GM12878 (cell line): ENCODE measurements around the gene CFAP99. TPM values are rescaled to one million over a fixed set of nuclear protein-coding genes. Genes with fewer than 3 reads are reported as not detected.

Experiments used
- ATAC-seq: fragments of 200-7000 bp; cut with Tn5 transposase; 3 replicates; pipeline ENCODE4 v1.9.1; 2020; ENCODE audit warnings: mild to moderate bottlenecking, moderate library complexity
- BruUV-seq: library from RNA; stranded (reverse); fragments of 400-500 nt; replicated peaks from 2 replicates; lab custom pipeline; 2021; lab: Mats Ljungman, UMichigan
- CTCF ChIA-PET: fragments of 300-600 bp; sonication (Branson Sonifier 250); formaldehyde crosslinking; extraction: SDS; loops from one replicate; lab custom pipeline; 2021; ENCODE audit warnings: inconsistent platforms; lab: Yijun Ruan, JAX
- POLR2A ChIA-PET: fragments of 350-600 bp; formaldehyde crosslinking; extraction: SDS; loops from one replicate; lab custom pipeline; 2021; ENCODE audit warnings: inconsistent platforms; lab: Charles Lee
- RAD21 ChIA-PET: fragments of 300-600 bp; sonication (Branson Sonifier 250); formaldehyde crosslinking; loops from one replicate; lab custom pipeline; 2023; ENCODE audit warnings: antibody characterized with exemption; ENCODE audit not compliant: unreplicated experiment; lab: Charles Lee
- SMC1A ChIA-PET: fragments of 300-600 bp; sonication (Branson Sonifier 250); formaldehyde crosslinking; loops from one replicate; lab custom pipeline; 2023; ENCODE audit not compliant: unreplicated experiment, uncharacterized antibody; lab: Charles Lee
- DNase-seq: peaks from one replicate; pipeline ENCODE4 v3.0.0-alpha.2; 2011; ENCODE audit warnings: low read depth, low spot score
- FAIRE-seq: peaks from 3 replicates; lab custom pipeline; 2011; peaks lifted over from hg19 to GRCh38; lab: Jason Lieb, UNC
- H2AFZ ChIP-seq: 2 replicates; pipeline ENCODE4 v1.6.0; 2011; ENCODE audit warnings: low read depth, low read length, control low read depth; ENCODE audit not compliant: control insufficient read depth
- H3K27ac ChIP-seq: 2 replicates; pipeline ENCODE4 v1.5.1; 2011; ENCODE audit warnings: control low read depth; ENCODE audit not compliant: control insufficient read depth, insufficient read depth
- H3K27me3 ChIP-seq, 2 experiments: replicated peaks in 1 of 2; 2 replicates each; pipeline versions ENCODE4 v1.6.0 to v1.6.1; 2011; ENCODE audit warnings: low read length in 1 of 2; ENCODE audit not compliant: control insufficient read depth in 2 of 2, insufficient read depth in 2 of 2
- H3K36me3 ChIP-seq, 2 experiments: 2 replicates each; pipeline ENCODE4 v1.5.1; 2011; ENCODE audit warnings: low read length in 1 of 2; ENCODE audit not compliant: control insufficient read depth in 2 of 2, insufficient read depth in 2 of 2
- H3K4me1 ChIP-seq: 2 replicates; pipeline ENCODE4 v1.6.1; 2011; ENCODE audit warnings: mild to moderate bottlenecking, low read length, moderate library complexity, mixed read lengths; ENCODE audit not compliant: control insufficient read depth, insufficient read depth
- H3K4me2 ChIP-seq: 2 replicates; pipeline ENCODE4 v1.6.0; 2011; ENCODE audit warnings: control low read depth; ENCODE audit not compliant: control insufficient read depth, insufficient read depth
- H3K4me3 ChIP-seq: fragments of 200-600 bp; sonication (generic); 2 replicates; pipeline ENCODE4 v1.5.1; 2016
- H3K79me2 ChIP-seq: 2 replicates; pipeline ENCODE4 v1.6.0; 2011; ENCODE audit warnings: low read length; ENCODE audit not compliant: control insufficient read depth, insufficient read depth
- H3K9ac ChIP-seq: 2 replicates; pipeline ENCODE4 v1.8.0; 2011; ENCODE audit warnings: low read length, control low read depth, mixed read lengths; ENCODE audit not compliant: control insufficient read depth, insufficient read depth
- H3K9me3 ChIP-seq: replicated peaks from 3 replicates; pipeline ENCODE4 v1.5.1; 2011; ENCODE audit warnings: mild to moderate bottlenecking, low read length; ENCODE audit not compliant: control insufficient read depth, insufficient read depth
- H4K20me1 ChIP-seq: 2 replicates; pipeline ENCODE4 v1.6.0; 2011; ENCODE audit not compliant: control insufficient read depth, insufficient read depth
- FOS ChIP-seq: IDR thresholded peaks from 3 replicates; pipeline ENCODE4 v1.6.1; 2011; ENCODE audit warnings: borderline replicate concordance; ENCODE audit not compliant: insufficient read length; ENCODE audit errors: extremely low read depth
- JUND ChIP-seq: IDR thresholded peaks from 2 replicates; pipeline ENCODE4 v1.6.1; 2012; ENCODE audit warnings: low read depth, mild to moderate bottlenecking, low read length, improper control_type of control experiment, moderate library complexity
- MEF2A ChIP-seq: IDR thresholded peaks from 2 replicates; pipeline ENCODE4 v1.6.1; 2011; ENCODE audit warnings: low read depth, mild to moderate bottlenecking, low read length, moderate library complexity; ENCODE audit not compliant: insufficient read depth
- MTA2 ChIP-seq: fragments of 450-650 bp; IDR thresholded peaks from 2 replicates; pipeline ENCODE4 v1.6.1; 2016; ENCODE audit warnings: low read depth, mild to moderate bottlenecking, moderate library complexity
- NFXL1 ChIP-seq: fragments of 450-650 bp; IDR thresholded peaks from 2 replicates; pipeline ENCODE4 v1.6.1; 2017; ENCODE audit warnings: antibody characterized with exemption, mild to moderate bottlenecking, borderline replicate concordance
- PAX8 ChIP-seq: fragments of 450-650 bp; IDR thresholded peaks from 2 replicates; pipeline ENCODE4 v1.6.1; 2017; ENCODE audit warnings: mild to moderate bottlenecking, moderate library complexity
- RFX5 ChIP-seq: IDR thresholded peaks from 2 replicates; pipeline ENCODE4 v1.6.1; 2011; ENCODE audit warnings: low read depth, low read length, improper control_type of control experiment
- SMARCA5 ChIP-seq: fragments of 450-650 bp; IDR thresholded peaks from 2 replicates; pipeline ENCODE4 v1.6.1; 2017; ENCODE audit warnings: mild to moderate bottlenecking
- SREBF1 ChIP-seq: IDR thresholded peaks from 2 replicates; pipeline ENCODE4 v1.6.1; 2012; ENCODE audit warnings: mild to moderate bottlenecking, low read length
- ZNF217 ChIP-seq: fragments of 450-650 bp; IDR thresholded peaks from 2 replicates; pipeline ENCODE4 v1.6.1; 2017; ENCODE audit warnings: antibody characterized with exemption, mild to moderate bottlenecking
- WGBS: methylation state at CpG from one replicate; pipeline ENCODE4 v1.1.6; 2016; ENCODE audit warnings: low lambda C conversion rate; ENCODE audit not compliant: insufficient replicate concordance, insufficient coverage; ENCODE audit errors: missing lambda C conversion rate; 5-methylcytosine and 5-hydroxymethylcytosine counted together
- in situ Hi-C: fragments of 300-500 bp; cut with MboI; formaldehyde crosslinking; loops from 9 replicates; pipeline ENCODE4 v1.14.3; 2018; ENCODE audit warnings: mixed read lengths
- intact Hi-C: fragments of 100-400 bp; cut with micrococcal nuclease; formaldehyde crosslinking; loops from one replicate; pipeline ENCODE4 v1.14.2; 2022; ENCODE audit not compliant: unreplicated experiment
- polyA plus RNA-seq, 11 experiments: library from polyadenylated mRNA; depleted of rRNA in 4 of 11; unstranded in 6 of 11; stranded (reverse) in 5 of 11; fragments of >200 nt; fragmentation: Nextera tagmentation in 4 of 11; fragmentation: Illumina TruSeq in 1 of 11; extraction: Ambion mirVana in 4 of 11; extraction: Trizol in 1 of 11; gene quantifications; 1 replicate in 1 of 11; 2 replicates in 10 of 11; pipeline versions ENCODE4 v1.2.1 to v1.2.3, GENCODE V29; 2011 to 2016; ENCODE audit warnings: inconsistent platforms in 2 of 11, missing spikeins in 2 of 11, low read depth in 1 of 11
- total RNA-seq, 4 experiments: library from RNA; depleted of rRNA in 3 of 4; stranded (reverse); fragments of >200 nt in 3 of 4; fragmentation: Illumina TruSeq in 1 of 4; extraction: Trizol in 1 of 4; gene quantifications; 2 replicates each; pipeline versions ENCODE4 v1.2.1 to v1.2.3, GENCODE V29; 2013 to 2021
- TF ChIP-seq, protein P1 (sequence below): fragments of 450-650 bp; IDR thresholded peaks from 2 replicates; pipeline ENCODE4 v1.6.1; 2017; ENCODE audit warnings: mild to moderate bottlenecking, moderate library complexity
- TF ChIP-seq, protein P2 (sequence below): fragments of 450-650 bp; formaldehyde crosslinking; IDR thresholded peaks from 2 replicates; pipeline ENCODE4 v1.4.0; 2022; ENCODE audit warnings: mild to moderate bottlenecking, moderate library complexity

CFAP99 gene
- total and polyA plus RNA-seq, 10 of the 15 experiments (the other 5 are each of a cell fraction or from before 2014, with no cell fraction given): not detected

DNA sequence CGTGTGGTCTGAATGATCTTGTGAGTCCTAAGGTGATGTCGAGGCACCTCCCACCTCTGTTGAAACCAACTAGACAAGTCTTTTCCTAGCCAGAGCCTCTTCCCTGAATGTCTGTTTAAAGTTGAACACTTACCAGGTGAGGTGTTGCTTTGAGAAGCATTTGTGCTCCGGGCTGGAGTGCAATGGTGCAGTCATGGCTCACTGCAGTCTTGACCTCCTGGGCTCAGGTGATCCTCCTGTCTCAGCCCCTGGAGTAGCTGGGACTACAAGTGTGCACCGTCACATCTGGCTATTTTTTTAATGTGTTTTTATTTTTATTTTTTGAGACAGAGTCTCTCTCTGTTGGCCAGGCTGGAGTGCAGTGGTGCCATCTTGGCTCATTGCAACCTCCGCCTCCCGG, 68.2 kb downstream of the CFAP99 start:
- BruUV-seq: no TSS peak
- 74% methylated on average over 6 of the region's 6 CpGs for WGBS
- POLR2A ChIA-PET: interaction anchor here (0.5 to 9.1 kb wide), 5 partner anchors 8 to 415 kb away, joined by 4 to 80 read pairs (median 5); partner anchors contain the start of genes FAM193A and RNF4

More for the DNA sequence above, 68.2 kb downstream of the CFAP99 start:
- no peak overlapping the region for H3K27ac ChIP-seq
- peak overlapping the region; percentile 23; the same call in 1 of the 2 replicates for H3K4me3 ChIP-seq
- H3K36me3 ChIP-seq: peaks cover 18 to 31% of the 10 kb centered on the region in 2 experiments
- ChIA-PET SMC1A (interaction anchor here (1.0 to 12.4 kb wide), 6 partner anchors 9 to 226 kb away, joined by 3 to 113 read pairs (median 5); partner anchors contain the start of gene RNF4), RAD21 (interaction anchor here (1.3 to 8.0 kb wide), 3 partner anchors 9 to 49 kb away, joined by 6 to 51 read pairs (median 11); partner anchors contain the start of genes FAM193A and RNF4), CTCF (interaction anchor here (1.3 to 3.3 kb wide), 3 partner anchors 15 to 48 kb away, joined by 3 to 11 read pairs (median 4); no protein-coding TSS in a partner anchor)
- in situ Hi-C loops: no loop called here
- no peaks in the 10 kb centered on the region for H3K9me3 ChIP-seq
- no peak for FAIRE-seq
- peaks cover 63% of the 10 kb centered on the region for H3K4me1 ChIP-seq
- no peak overlapping the region for H3K9ac ChIP-seq
- no peak for DNase-seq
- no peak overlapping the region for H2AFZ ChIP-seq
- TF ChIP-seq RFX5 (no peak), MEF2A (no peak), NFXL1 (no peak), MTA2 (no peak), JUND (no peak), SMARCA5 (no peak), FOS (no peak), ZNF217 (no peak), SREBF1 (no peak), PAX8 (no peak)
- TF ChIP-seq, protein P1, sequence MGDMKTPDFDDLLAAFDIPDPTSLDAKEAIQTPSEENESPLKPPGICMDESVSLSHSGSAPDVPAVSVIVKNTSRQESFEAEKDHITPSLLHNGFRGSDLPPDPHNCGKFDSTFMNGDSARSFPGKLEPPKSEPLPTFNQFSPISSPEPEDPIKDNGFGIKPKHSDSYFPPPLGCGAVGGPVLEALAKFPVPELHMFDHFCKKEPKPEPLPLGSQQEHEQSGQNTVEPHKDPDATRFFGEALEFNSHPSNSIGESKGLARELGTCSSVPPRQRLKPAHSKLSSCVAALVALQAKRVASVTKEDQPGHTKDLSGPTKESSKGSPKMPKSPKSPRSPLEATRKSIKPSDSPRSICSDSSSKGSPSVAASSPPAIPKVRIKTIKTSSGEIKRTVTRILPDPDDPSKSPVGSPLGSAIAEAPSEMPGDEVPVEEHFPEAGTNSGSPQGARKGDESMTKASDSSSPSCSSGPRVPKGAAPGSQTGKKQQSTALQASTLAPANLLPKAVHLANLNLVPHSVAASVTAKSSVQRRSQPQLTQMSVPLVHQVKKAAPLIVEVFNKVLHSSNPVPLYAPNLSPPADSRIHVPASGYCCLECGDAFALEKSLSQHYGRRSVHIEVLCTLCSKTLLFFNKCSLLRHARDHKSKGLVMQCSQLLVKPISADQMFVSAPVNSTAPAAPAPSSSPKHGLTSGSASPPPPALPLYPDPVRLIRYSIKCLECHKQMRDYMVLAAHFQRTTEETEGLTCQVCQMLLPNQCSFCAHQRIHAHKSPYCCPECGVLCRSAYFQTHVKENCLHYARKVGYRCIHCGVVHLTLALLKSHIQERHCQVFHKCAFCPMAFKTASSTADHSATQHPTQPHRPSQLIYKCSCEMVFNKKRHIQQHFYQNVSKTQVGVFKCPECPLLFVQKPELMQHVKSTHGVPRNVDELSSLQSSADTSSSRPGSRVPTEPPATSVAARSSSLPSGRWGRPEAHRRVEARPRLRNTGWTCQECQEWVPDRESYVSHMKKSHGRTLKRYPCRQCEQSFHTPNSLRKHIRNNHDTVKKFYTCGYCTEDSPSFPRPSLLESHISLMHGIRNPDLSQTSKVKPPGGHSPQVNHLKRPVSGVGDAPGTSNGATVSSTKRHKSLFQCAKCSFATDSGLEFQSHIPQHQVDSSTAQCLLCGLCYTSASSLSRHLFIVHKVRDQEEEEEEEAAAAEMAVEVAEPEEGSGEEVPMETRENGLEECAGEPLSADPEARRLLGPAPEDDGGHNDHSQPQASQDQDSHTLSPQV: no peak
- TF ChIP-seq, protein P2, sequence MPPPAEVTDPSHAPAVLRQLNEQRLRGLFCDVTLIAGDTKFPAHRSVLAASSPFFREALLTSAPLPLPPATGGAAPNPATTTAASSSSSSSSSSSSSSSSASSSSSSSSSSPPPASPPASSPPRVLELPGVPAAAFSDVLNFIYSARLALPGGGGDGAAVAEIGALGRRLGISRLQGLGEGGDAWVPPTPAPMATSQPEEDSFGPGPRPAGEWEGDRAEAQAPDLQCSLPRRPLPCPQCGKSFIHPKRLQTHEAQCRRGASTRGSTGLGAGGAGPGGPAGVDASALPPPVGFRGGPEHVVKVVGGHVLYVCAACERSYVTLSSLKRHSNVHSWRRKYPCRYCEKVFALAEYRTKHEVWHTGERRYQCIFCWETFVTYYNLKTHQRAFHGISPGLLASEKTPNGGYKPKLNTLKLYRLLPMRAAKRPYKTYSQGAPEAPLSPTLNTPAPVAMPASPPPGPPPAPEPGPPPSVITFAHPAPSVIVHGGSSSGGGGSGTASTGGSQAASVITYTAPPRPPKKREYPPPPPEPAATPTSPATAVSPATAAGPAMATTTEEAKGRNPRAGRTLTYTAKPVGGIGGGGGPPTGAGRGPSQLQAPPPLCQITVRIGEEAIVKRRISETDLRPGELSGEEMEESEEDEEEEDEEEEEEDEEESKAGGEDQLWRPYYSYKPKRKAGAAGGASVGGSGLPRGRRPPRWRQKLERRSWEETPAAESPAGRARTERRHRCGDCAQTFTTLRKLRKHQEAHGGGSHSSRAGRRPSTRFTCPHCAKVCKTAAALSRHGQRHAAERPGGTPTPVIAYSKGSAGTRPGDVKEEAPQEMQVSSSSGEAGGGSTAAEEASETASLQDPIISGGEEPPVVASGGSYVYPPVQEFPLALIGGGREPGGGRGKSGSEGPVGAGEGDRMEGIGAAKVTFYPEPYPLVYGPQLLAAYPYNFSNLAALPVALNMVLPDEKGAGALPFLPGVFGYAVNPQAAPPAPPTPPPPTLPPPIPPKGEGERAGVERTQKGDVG: no peak
- no peak for ATAC-seq
- H4K20me1 ChIP-seq: peaks cover 39% of the 10 kb centered on the region
- H3K27me3 ChIP-seq: no peaks in the 10 kb centered on the region
- H3K79me2 ChIP-seq: peaks cover 90% of the 10 kb centered on the region
- intact Hi-C loops: no loop called here
- peak overlapping the region; percentile 41 for H3K4me2 ChIP-seq
